Activated naive CD8-positive, alpha-beta T cell treated with anti-CD3 and anti-CD28 coated beads, Interleukin-2, amount 50 U/mL, for 24 hours (primary cell): ENCODE measurements around the gene PHAX.
"Not testable (repeated sequence)": the region's sequence is repeated elsewhere in the genome, so short reads cannot be mapped to it uniquely, and the experiment has no call there.

Source experiments
- ATAC-seq: fragments of 150-1000 bp; cut with Tn5 transposase; one replicate; pipeline ENCODE4 v1.10.0; 2021
- DNase-seq: peaks from one replicate; pipeline ENCODE4 v3.0.0; 2021
- H3K27ac Mint-ChIP-seq: one replicate; pipeline ENCODE4 v1.8.0; 2021; ENCODE audit warnings: mild to moderate bottlenecking, mixed read lengths
- H3K27me3 Mint-ChIP-seq: one replicate; pipeline ENCODE4 v1.8.0; 2021; ENCODE audit warnings: mixed read lengths
- H3K36me3 Mint-ChIP-seq: one replicate; pipeline ENCODE4 v1.8.0; 2021; ENCODE audit warnings: low read depth, mixed read lengths
- H3K4me1 Mint-ChIP-seq: one replicate; pipeline ENCODE4 v1.8.0; 2021; ENCODE audit warnings: mixed read lengths
- H3K4me3 Mint-ChIP-seq: one replicate; pipeline ENCODE4 v1.8.0; 2021; ENCODE audit warnings: mild to moderate bottlenecking, moderate library complexity, mixed read lengths
- H3K9me3 Mint-ChIP-seq: one replicate; pipeline ENCODE4 v1.8.0; 2021; ENCODE audit warnings: mixed read lengths

PHAX gene

DNA sequence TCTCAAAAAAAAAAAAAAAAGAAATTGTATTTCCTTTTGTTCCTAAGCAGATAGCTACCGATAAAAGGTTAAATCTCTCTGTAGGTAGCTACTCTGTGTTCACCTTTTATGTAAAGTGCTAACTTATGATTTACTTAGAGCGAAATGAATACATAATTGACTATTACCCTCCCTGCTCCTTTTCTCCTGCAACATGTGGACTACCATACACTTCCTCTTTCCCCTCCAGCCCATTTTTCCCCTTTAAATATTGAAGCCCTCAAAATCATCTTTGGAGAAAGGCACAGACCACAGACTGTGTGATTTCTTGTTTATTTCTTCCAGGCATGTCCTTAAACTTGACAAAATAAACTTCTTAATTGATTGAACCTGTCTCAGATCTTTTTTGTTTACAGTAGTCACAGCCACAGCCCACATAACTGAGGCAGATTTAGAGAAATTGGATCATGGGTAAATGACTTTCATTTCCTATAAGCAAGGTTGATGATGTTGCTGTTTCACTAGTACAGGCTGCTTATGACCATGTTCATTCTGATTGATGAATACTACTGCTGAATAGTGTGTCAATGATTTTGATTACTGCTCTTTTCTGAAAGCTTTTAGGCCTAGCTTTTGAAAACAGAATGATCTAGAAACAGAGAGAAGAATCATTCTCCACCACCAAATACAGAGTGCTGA lies 59.2 kb downstream of the PHAX start:
- no peaks in the 10 kb centered on the region for H3K4me1 Mint-ChIP-seq
- no peak for ATAC-seq
- no peaks in the 10 kb centered on the region for H3K36me3 Mint-ChIP-seq
- no peak for DNase-seq
- H3K27me3 Mint-ChIP-seq, result no peaks in the 10 kb centered on the region
- no peaks in the 10 kb centered on the region for H3K9me3 Mint-ChIP-seq
- H3K4me3 Mint-ChIP-seq, result no peak overlapping the region
- H3K27ac Mint-ChIP-seq, result no peak overlapping the region

DNA sequence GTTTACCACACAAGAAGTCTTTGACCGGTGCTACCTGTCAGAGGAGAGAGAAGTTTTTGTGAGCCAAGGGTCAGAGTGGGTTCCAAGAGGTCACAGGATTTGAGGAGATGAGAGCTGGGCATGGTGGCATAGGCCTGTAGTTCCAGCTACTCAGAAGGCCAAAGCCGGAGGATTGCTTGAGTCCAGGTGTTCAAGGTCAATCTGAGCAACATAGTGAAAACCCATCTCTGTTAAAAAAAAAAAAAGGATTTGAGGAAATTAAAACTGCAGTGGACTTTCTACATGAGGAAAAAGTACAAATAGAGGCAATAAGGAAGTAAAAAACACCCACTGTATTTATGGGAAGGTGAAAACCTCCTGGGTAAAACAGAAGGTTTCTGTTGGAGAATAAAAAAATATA lies 63.8 kb downstream of the PHAX start:
- H3K27me3 Mint-ChIP-seq, result no peaks in the 10 kb centered on the region
- H3K9me3 Mint-ChIP-seq, result no peaks in the 10 kb centered on the region
- H3K4me1 Mint-ChIP-seq, result no peaks in the 10 kb centered on the region
- no peaks in the 10 kb centered on the region for H3K36me3 Mint-ChIP-seq
- ATAC-seq (no peak), DNase-seq (no peak)
- H3K27ac Mint-ChIP-seq, result no peak overlapping the region
- no peak overlapping the region for H3K4me3 Mint-ChIP-seq

DNA sequence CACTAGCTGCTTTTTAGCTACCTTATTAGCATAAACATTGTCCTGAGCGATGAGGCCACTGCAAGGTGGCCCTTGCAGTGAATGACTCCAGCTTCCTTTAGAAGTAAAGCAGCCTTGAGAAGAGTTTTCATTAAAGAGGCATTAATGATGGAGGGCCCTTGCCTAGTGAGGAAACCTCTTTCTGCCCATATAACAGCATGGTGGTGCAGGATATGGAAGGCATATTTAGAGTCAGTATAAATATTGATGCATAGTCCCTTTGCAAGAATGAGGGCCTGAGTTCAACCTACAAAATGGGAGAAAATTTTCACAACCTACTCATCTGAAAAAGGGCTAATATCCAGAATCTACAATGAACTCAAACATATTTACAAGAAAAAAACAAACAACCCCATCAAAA lies 69.4 kb downstream of the PHAX start:
- DNase-seq, H3K4me3 Mint-ChIP-seq, H3K9me3 Mint-ChIP-seq, H3K27ac Mint-ChIP-seq, H3K36me3 Mint-ChIP-seq, ATAC-seq, H3K4me1 Mint-ChIP-seq, H3K27me3 Mint-ChIP-seq: not testable (repeated sequence)

DNA sequence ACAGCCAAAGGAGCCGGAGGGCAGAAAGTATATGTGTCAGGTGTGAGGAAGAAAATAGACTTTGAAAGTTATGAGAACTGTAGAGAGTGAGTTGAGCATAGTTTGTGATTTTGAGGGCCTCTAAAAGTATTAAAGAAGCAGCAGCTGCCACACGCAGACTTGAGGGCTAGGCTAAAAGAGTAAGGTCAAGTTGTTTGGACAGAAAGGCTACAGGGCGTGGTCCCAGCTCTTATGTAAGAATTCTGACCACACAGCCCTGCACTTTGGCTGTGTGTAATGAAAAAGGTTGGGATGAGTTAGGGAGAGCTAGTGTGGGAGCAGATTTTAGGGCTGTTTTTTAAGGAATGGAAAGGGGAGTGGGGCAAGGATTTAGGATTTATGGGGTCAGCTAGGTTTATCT lies 70.9 kb downstream of the PHAX start:
- not testable (repeated sequence) for H3K27ac Mint-ChIP-seq, H3K4me1 Mint-ChIP-seq, ATAC-seq, H3K4me3 Mint-ChIP-seq, H3K9me3 Mint-ChIP-seq, H3K27me3 Mint-ChIP-seq, H3K36me3 Mint-ChIP-seq, DNase-seq

DNA sequence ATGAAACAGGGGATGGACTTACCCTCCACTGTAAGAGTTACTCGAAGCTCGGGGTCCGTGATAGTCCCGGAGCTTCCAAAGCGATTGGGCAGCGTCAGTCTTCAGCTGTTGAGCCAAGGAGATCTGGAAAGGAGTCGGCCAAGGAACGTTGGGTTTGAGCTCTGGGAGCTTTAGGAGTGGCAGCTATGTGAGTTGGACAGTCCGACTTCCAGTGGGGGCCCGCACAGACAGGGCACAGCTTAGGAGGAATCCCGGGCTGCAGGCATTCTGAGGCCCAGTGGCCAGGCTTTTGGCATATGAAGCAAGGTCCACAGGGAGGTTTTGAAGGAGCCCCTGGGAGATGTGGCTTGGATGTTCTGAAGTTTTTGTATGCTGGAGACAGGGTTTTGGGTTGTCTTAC lies 72.7 kb downstream of the PHAX start:
- Mint-ChIP-seq H3K27ac (no peak overlapping the region), H3K4me1 (peaks cover 3% of the 10 kb centered on the region), H3K9me3 (no peaks in the 10 kb centered on the region), H3K36me3 (no peaks in the 10 kb centered on the region), H3K27me3 (no peaks in the 10 kb centered on the region), H3K4me3 (no peak overlapping the region)
- ATAC-seq, result no peak
- no peak for DNase-seq

DNA sequence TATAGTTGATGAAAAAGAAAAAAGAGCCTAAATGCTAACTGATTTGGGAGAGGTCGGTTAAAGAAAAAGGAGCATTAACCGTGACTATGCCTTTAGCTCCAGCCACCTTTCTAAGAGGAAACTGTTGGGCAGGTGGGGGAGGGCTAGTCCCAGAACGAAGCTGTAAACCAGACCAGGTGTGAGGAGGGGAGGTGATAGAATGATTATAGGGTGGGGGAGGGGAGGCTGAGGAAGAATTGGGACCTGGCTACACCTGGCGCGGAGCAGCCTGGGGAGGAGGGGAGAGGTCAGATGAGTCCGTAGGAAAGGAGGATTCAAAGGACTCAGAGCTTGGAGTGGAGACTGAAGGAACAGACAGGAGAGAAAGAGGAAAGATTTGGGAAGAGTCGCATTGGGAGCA lies 73.4 kb downstream of the PHAX start:
- Mint-ChIP-seq H3K27ac (no peak overlapping the region), H3K4me3 (no peak overlapping the region), H3K27me3 (no peaks in the 10 kb centered on the region), H3K9me3 (no peaks in the 10 kb centered on the region), H3K4me1 (peaks cover 3% of the 10 kb centered on the region), H3K36me3 (no peaks in the 10 kb centered on the region)
- ATAC-seq, result no peak
- DNase-seq, result no peak

DNA sequence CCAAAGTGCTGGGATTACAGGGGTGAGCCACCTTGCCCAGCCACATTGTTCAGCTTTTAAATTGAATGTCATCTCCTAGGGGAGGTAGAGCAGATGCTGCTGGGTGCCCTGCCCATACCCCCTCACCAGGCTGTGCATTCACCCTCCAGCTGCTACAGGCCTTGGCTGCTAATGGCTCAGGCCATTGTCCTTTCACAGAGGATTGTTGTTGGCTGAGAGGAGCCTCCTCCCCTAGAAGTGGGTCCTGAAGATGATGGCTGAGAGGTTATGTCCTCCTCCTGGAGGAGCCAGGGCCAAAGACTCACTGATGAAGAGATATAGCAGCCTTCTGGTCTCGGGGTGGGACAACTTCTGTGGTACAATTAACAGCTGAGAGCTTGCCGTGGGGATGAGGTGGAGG lies 74.6 kb downstream of the PHAX start:
- Mint-ChIP-seq H3K27me3 (no peaks in the 10 kb centered on the region), H3K4me3 (no peak overlapping the region), H3K27ac (no peak overlapping the region), H3K36me3 (no peaks in the 10 kb centered on the region), H3K9me3 (no peaks in the 10 kb centered on the region), H3K4me1 (peaks cover 3% of the 10 kb centered on the region)
- ATAC-seq (no peak), DNase-seq (no peak)

DNA sequence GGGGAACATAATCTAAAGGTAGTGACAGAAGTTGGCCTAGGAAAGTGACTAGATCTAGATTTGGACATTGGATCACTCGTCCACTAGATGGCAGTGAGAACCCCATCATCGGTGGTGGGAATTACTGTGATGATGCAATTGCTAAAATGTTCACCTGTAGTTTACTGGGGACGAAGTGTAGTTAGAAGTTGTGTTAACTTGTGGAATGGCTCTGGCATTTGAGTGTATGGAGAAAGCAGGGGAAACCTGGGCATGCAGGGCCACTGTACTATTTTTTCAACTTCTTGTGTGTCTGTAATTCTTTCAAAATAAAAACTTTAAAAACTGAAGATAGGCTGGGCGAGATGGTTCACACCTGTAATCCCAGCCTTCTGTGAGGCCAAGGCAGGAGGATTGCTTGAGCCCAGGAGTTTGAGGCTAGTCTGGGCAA lies 75.5 kb downstream of the PHAX start:
- DNase-seq (peak; percentile 59), ATAC-seq (peak; percentile 74)
- H3K4me1 Mint-ChIP-seq, result peaks cover 3% of the 10 kb centered on the region
- H3K36me3 Mint-ChIP-seq, result no peaks in the 10 kb centered on the region
- H3K27me3 Mint-ChIP-seq, result no peaks in the 10 kb centered on the region
- H3K9me3 Mint-ChIP-seq, result no peaks in the 10 kb centered on the region
- peak overlapping the region; percentile 5 for H3K27ac Mint-ChIP-seq
- no peak overlapping the region for H3K4me3 Mint-ChIP-seq
